GM20000 (cell line): ENCODE results near the gene PDZK1.
"Not testable (repeated sequence)": the region's sequence is repeated elsewhere in the genome, so short reads cannot be mapped to it uniquely, and the experiment has no call there.

Source experiments
- DNase-seq: peaks from one replicate; pipeline ENCODE4 v3.0.0; 2012; ENCODE audit warnings: low spot score
- TF ChIP-seq, protein P1 (sequence below): IDR thresholded peaks from 2 replicates; pipeline ENCODE4 v1.5.1; 2012; ENCODE audit warnings: mild to moderate bottlenecking, control low read depth; ENCODE audit errors: extremely low read depth, missing control alignments

Gene PDZK1

DNA sequence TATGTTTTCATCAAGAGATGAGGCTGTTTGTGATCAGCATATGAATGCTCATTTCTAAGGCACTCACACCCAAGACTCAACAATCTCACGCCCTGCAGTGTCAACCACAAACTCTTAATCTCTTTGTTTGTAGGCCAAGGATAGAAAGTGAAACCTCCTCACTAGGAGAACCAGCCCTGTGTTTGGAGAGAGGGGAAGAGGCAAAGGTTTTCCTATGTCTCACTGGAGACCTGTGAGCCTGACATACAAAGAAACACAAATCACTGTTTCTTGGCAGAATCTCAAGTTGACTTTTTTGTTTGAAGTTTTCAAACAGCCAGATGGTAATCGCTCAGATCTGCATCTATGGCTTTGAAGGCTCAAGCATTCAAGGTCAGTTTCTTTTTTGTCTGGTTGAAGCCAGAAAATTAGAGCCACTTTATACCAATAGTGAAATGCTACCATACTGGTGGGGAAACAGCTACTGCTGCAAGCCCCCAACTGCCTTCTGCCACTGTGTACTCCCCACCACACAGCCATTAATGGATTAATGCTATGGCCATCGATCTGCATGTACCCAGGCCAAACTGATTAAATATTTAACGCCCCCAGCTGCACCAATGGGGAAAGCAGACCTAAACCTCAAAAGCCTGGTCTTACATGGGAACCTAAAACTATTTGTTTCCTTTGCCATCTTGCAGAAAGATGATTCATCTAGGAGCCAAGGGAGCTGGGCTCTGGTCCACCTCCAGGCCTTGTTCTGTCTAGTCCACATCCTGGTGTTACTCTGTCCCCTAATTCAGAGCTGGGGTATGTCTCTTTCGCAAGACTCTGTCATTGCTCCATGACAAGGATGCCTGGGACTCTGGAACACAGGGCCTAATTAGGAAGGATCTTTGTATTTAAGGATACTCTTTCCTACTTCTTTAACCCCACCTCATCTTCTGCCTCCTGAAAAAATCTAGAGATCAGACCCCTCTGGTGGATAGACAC, 16.3 kb downstream of the PDZK1 start:
- DNase-seq: peak; percentile 59

GRCh38 chr1:145689922-145690321, 17.2 kb downstream of the PDZK1 start:
- no peak for DNase-seq
- TF ChIP-seq, protein P1, sequence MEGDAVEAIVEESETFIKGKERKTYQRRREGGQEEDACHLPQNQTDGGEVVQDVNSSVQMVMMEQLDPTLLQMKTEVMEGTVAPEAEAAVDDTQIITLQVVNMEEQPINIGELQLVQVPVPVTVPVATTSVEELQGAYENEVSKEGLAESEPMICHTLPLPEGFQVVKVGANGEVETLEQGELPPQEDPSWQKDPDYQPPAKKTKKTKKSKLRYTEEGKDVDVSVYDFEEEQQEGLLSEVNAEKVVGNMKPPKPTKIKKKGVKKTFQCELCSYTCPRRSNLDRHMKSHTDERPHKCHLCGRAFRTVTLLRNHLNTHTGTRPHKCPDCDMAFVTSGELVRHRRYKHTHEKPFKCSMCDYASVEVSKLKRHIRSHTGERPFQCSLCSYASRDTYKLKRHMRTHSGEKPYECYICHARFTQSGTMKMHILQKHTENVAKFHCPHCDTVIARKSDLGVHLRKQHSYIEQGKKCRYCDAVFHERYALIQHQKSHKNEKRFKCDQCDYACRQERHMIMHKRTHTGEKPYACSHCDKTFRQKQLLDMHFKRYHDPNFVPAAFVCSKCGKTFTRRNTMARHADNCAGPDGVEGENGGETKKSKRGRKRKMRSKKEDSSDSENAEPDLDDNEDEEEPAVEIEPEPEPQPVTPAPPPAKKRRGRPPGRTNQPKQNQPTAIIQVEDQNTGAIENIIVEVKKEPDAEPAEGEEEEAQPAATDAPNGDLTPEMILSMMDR: no peak

More for the DNA sequence above, 16.3 kb downstream of the PDZK1 start:
- TF ChIP-seq, protein P1: no peak

GRCh38 chr1:145688924-145689323, 18.2 kb downstream of the PDZK1 start:
- TF ChIP-seq, protein P1: no peak

GRCh38 chr1:145688328-145688727, 18.8 kb downstream of the PDZK1 start:
- TF ChIP-seq, protein P1: no peak
- DNase-seq: no peak

More at GRCh38 chr1:145688924-145689323, 18.2 kb downstream of the PDZK1 start:
- DNase-seq: no peak

GRCh38 chr1:145686078-145686477, 21.1 kb downstream of the PDZK1 start:
- not testable (repeated sequence) for DNase-seq

- DNase-seq: not testable (repeated sequence)
Measured at GRCh38 chr1:145684858-145685257, 22.3 kb downstream of the PDZK1 start.

GRCh38 chr1:145673217-145673616, 34.0 kb downstream of the PDZK1 start:
- not testable (repeated sequence) for DNase-seq

- not testable (repeated sequence) for DNase-seq
Measured at GRCh38 chr1:145670995-145671745, 36.0 kb downstream of the PDZK1 start.

DNA sequence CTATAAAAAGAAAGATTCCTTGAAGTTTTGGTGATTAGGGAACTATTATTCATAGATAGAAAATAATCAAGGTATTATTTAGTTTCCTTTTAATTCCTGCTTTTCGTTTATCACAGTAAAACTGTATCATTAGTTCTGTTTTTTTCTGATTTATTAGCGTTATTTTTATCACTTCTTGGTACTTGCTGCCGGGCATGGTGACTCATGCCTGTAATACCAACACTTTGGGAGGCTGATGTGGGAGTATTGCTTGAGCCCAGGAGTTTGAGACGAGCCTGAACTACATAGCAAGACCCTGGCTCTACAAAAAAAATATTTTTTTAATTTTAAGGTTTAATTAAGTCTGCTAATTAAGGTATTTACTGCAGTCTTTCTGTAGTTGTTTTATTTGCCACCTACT, 42.2 kb downstream of the PDZK1 start:
- not testable (repeated sequence) for DNase-seq

GRCh38 chr1:145662502-145662901, 44.7 kb downstream of the PDZK1 start:
- DNase-seq: not testable (repeated sequence)

GRCh38 chr1:145656245-145656943, 50.8 kb downstream of the PDZK1 start:
- DNase-seq: not testable (repeated sequence)

- not testable (repeated sequence) for DNase-seq
Measured at GRCh38 chr1:145643990-145644389, 63.2 kb downstream of the PDZK1 start.

GRCh38 chr1:145641886-145642285, 65.3 kb downstream of the PDZK1 start:
- not testable (repeated sequence) for DNase-seq

DNA sequence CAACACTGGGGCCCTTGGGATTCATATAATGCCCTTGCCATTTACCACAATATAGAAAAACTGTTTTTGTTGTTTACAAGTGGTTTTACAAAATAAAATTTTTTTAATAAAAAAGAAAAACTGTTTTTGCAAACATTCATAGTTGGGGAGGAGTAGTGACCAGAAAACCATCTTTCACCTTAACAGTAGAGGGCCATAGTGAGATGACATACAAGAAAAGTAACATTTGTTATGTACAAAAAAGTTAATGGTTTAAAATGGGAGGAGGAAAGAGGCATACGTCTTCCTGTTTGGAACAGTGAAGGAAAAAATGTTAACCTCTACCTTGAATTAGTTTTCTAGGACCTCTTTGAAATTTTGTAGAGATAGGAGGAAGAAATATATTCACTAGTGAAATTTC, 70.9 kb downstream of the PDZK1 start:
- not testable (repeated sequence) for DNase-seq

DNA sequence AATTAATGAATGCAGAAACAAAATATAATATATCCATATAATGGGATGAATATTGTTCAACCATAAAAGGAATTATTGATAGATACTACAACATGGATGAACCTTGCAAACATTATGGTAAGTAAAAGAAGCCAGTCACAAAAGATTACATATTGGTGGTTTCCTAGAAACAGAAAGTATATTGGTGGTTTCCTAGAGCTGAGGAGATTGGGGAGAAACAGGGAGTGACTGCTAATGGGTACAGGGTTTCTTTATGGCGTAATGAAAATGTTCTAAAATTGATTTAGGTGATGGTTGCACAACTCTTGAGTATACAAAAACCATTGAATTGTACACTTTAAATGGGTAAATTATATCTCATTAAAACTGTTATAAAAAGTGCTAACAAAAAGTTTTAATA, 85.0 kb downstream of the PDZK1 start:
- DNase-seq: not testable (repeated sequence)
